GM23338 (cell line): ENCODE results near the gene SGCD. TPM values are rescaled to one million over a fixed set of nuclear protein-coding genes. Genes with fewer than 3 reads are reported as not detected.

Source experiments
- ATAC-seq: fragments of 200-7000 bp; cut with Tn5 transposase; 3 replicates; pipeline ENCODE4 v1.9.1; 2020
- DNase-seq: peaks from one replicate; pipeline ENCODE4 v3.0.0-alpha.2; 2015; ENCODE audit warnings: low spot score
- H2AFZ ChIP-seq: fragments of 200-600 bp; sonication (generic); 2 replicates; pipeline ENCODE4 v1.8.0; 2016; ENCODE audit warnings: antibody characterized with exemption, mild to moderate bottlenecking, moderate library complexity
- H3F3A ChIP-seq: fragments of 200-600 bp; sonication (generic); replicated peaks from 2 replicates; pipeline ENCODE4 v1.8.0; 2017; ENCODE audit warnings: antibody characterized with exemption, mixed run types, low read depth
- H3K27ac ChIP-seq: fragments of 200-600 bp; sonication (generic); 2 replicates; pipeline ENCODE4 v1.6.1; 2016; ENCODE audit warnings: low read depth
- H3K27me3 ChIP-seq: fragments of 200-600 bp; sonication (generic); 2 replicates; pipeline ENCODE4 v1.8.0; 2016; ENCODE audit warnings: mild to moderate bottlenecking, mixed run types, moderate library complexity; ENCODE audit not compliant: insufficient read depth
- H3K36me3 ChIP-seq: fragments of 200-600 bp; sonication (generic); 2 replicates; pipeline ENCODE4 v1.8.0; 2016; ENCODE audit warnings: mild to moderate bottlenecking; ENCODE audit not compliant: insufficient read depth
- H3K4me1 ChIP-seq: fragments of 200-600 bp; sonication (generic); 2 replicates; pipeline ENCODE4 v1.8.0; 2016; ENCODE audit warnings: mild to moderate bottlenecking, moderate library complexity; ENCODE audit not compliant: insufficient read depth
- H3K4me2 ChIP-seq: fragments of 200-600 bp; sonication (generic); 2 replicates; pipeline ENCODE4 v1.7.1; 2017; ENCODE audit warnings: mixed run types
- H3K4me3 ChIP-seq: fragments of 200-600 bp; sonication (generic); 2 replicates; pipeline ENCODE4 v1.6.1; 2016; ENCODE audit warnings: mixed run types
- H3K79me2 ChIP-seq: fragments of 200-600 bp; sonication (generic); replicated peaks from 2 replicates; pipeline ENCODE4 v1.8.0; 2017; ENCODE audit warnings: mild to moderate bottlenecking; ENCODE audit not compliant: insufficient read depth
- H3K9me2 ChIP-seq: fragments of 200-600 bp; sonication (generic); 2 replicates; pipeline ENCODE4 v1.8.0; 2017; ENCODE audit not compliant: insufficient read depth
- H4K20me1 ChIP-seq: fragments of 200-600 bp; sonication (generic); replicated peaks from 2 replicates; pipeline ENCODE4 v1.8.0; 2017; ENCODE audit warnings: mild to moderate bottlenecking; ENCODE audit not compliant: insufficient read depth
- H3K27ac Mint-ChIP-seq: 2 replicates; pipeline ENCODE4 v1.8.0; 2020; ENCODE audit warnings: inconsistent platforms, mild to moderate bottlenecking, moderate library complexity, mixed read lengths
- H3K27me3 Mint-ChIP-seq: 3 replicates; pipeline ENCODE4 v1.8.0; 2022; ENCODE audit warnings: low read depth, mild to moderate bottlenecking, moderate library complexity, mixed read lengths, inconsistent platforms; ENCODE audit not compliant: insufficient read depth, poor library complexity
- H3K36me3 Mint-ChIP-seq: 3 replicates; pipeline ENCODE4 v1.8.0; 2021; ENCODE audit warnings: low read depth, mild to moderate bottlenecking, inconsistent platforms, moderate library complexity, mixed read lengths
- H3K4me1 Mint-ChIP-seq: 3 replicates; pipeline ENCODE4 v1.8.0; 2020; ENCODE audit warnings: mild to moderate bottlenecking, inconsistent platforms, mixed read lengths
- H3K4me3 Mint-ChIP-seq: 3 replicates; pipeline ENCODE4 v1.8.0; 2021; ENCODE audit warnings: moderate library complexity, mild to moderate bottlenecking, inconsistent platforms, mixed read lengths
- H3K9me3 Mint-ChIP-seq: 3 replicates; pipeline ENCODE4 v1.8.0; 2020; ENCODE audit warnings: moderate library complexity, mild to moderate bottlenecking, inconsistent platforms, mixed read lengths
- CREB1 ChIP-seq: fragments of 250-450 bp; sonication (Bioruptor Pico); IDR thresholded peaks from 2 replicates; pipeline ENCODE4 v1.5.0; 2020; ENCODE audit warnings: low read depth, mild to moderate bottlenecking, moderate library complexity
- EZH2 ChIP-seq: fragments of 200-600 bp; sonication (generic); IDR thresholded peaks from one replicate; pipeline ENCODE4 v1.8.0; 2017; ENCODE audit warnings: antibody characterized with exemption, mild to moderate bottlenecking, low read depth; ENCODE audit not compliant: unreplicated experiment
- EZH2phosphoT487 ChIP-seq: fragments of 200-600 bp; sonication (generic); IDR thresholded peaks from one replicate; pipeline ENCODE4 v1.8.1; 2018; ENCODE audit warnings: antibody characterized with exemption; ENCODE audit not compliant: unreplicated experiment
- JUNB ChIP-seq: IDR thresholded peaks from one replicate; pipeline ENCODE4 v1.6.1; 2016; ENCODE audit warnings: antibody characterized with exemption; ENCODE audit not compliant: unreplicated experiment
- NANOG ChIP-seq: IDR thresholded peaks from 2 replicates; pipeline ENCODE4 v1.6.1; 2016; ENCODE audit warnings: antibody characterized with exemption, borderline replicate concordance
- POLR2AphosphoS5 ChIP-seq: IDR thresholded peaks from 2 replicates; pipeline ENCODE4 v1.6.1; 2016; ENCODE audit warnings: antibody characterized with exemption, low read depth
- STAT1 ChIP-seq: IDR thresholded peaks from one replicate; pipeline ENCODE4 v1.6.1; 2016; ENCODE audit warnings: antibody characterized with exemption; ENCODE audit not compliant: unreplicated experiment
- ZNF114 ChIP-seq: fragments of 250-450 bp; sonication (Bioruptor Pico); IDR thresholded peaks from 2 replicates; pipeline ENCODE4 v1.5.0; 2020; ENCODE audit warnings: mild to moderate bottlenecking, moderate library complexity
- ZNF331 ChIP-seq: fragments of 250-450 bp; sonication (Bioruptor Pico); IDR thresholded peaks from 2 replicates; pipeline ENCODE4 v1.5.0; 2020; ENCODE audit warnings: low read depth, mild to moderate bottlenecking, moderate library complexity
- polyA plus RNA-seq: library from polyadenylated mRNA; unstranded; fragments of >200 nt; fragmentation: Nextera tagmentation; extraction: Ambion mirVana; gene quantifications from 2 replicates; pipeline ENCODE4 v1.2.1, GENCODE V29; 2016
- total RNA-seq: library from RNA; depleted of rRNA; stranded (reverse); fragments of >200 nt; shearing (Covaris generic); gene quantifications from 2 replicates; pipeline ENCODE4 v1.2.3, GENCODE V29; 2014
- TF ChIP-seq, protein P1 (sequence below), 2 experiments: fragments of 200-600 bp in 1 of 2; sonication (generic) in 1 of 2; conservative IDR thresholded peaks; 2 replicates each; pipeline versions ENCODE4 v1.5.1 to v1.6.1; 2016 to 2017; ENCODE audit warnings: antibody characterized with exemption in 2 of 2, low read depth in 2 of 2, mild to moderate bottlenecking in 2 of 2, moderate library complexity in 1 of 2
- TF ChIP-seq, protein P2 (sequence below): fragments of 250-450 bp; sonication (Bioruptor Pico); IDR thresholded peaks from 2 replicates; pipeline ENCODE4 v1.5.0; 2020; ENCODE audit warnings: mild to moderate bottlenecking, moderate library complexity
- TF ChIP-seq, protein P3 (sequence below): IDR thresholded peaks from 2 replicates; pipeline ENCODE4 v1.6.1; 2016; ENCODE audit warnings: antibody characterized with exemption
- TF ChIP-seq, protein P4 (sequence below): IDR thresholded peaks from one replicate; pipeline ENCODE4 v1.6.1; 2018; ENCODE audit warnings: antibody characterized with exemption; ENCODE audit not compliant: unreplicated experiment

The SGCD gene
- total and polyA plus RNA-seq, 2 experiments from 2014 or later: 0.03 to 0.05 TPM

DNA sequence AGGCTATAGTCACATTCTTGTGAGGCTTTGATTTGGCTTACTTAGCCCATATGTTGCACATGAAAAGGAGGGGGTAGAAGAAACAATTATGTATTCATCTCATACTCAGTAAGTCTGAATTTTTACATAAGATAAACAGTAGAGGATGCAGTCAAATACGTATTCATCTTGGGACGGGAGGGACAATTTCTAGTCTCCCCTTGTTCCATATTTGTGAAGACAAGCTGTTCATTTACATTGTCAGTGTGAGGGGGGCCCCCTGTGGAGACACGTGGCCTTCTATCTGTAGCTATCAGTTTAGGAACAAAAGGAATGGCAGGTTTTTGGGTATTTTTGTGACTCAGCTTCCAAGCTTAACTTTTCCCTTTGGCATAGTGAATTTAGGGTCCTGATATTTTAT is 474.0 kb downstream of the SGCD start:
- Histone ChIP-seq H3F3A (peaks cover 7% of the 10 kb centered on the region; the same call in 1 of the 2 replicates), H3K4me1 (peaks cover 64% of the 10 kb centered on the region), H3K27me3 (no peaks in the 10 kb centered on the region), H2AFZ (no peak overlapping the region), H3K4me3 (no peak overlapping the region), H3K9me2 (no peaks in the 10 kb centered on the region), H3K27ac (peak overlapping the region; percentile 96), H3K36me3 (no peaks in the 10 kb centered on the region), H3K4me2 (peak overlapping the region; percentile 2), H3K79me2 (no peaks in the 10 kb centered on the region), H4K20me1 (no peaks in the 10 kb centered on the region)
- H3K27me3 Mint-ChIP-seq: peaks cover 6% of the 10 kb centered on the region
- peak; percentile 16; the same call in 2 of the 3 replicates for ATAC-seq
- peaks cover 20% of the 10 kb centered on the region for H3K36me3 Mint-ChIP-seq
- peak overlapping the region; percentile 71; the same call in 1 of the 2 replicates for H3K27ac Mint-ChIP-seq
- TF ChIP-seq, protein P1, sequence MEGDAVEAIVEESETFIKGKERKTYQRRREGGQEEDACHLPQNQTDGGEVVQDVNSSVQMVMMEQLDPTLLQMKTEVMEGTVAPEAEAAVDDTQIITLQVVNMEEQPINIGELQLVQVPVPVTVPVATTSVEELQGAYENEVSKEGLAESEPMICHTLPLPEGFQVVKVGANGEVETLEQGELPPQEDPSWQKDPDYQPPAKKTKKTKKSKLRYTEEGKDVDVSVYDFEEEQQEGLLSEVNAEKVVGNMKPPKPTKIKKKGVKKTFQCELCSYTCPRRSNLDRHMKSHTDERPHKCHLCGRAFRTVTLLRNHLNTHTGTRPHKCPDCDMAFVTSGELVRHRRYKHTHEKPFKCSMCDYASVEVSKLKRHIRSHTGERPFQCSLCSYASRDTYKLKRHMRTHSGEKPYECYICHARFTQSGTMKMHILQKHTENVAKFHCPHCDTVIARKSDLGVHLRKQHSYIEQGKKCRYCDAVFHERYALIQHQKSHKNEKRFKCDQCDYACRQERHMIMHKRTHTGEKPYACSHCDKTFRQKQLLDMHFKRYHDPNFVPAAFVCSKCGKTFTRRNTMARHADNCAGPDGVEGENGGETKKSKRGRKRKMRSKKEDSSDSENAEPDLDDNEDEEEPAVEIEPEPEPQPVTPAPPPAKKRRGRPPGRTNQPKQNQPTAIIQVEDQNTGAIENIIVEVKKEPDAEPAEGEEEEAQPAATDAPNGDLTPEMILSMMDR (conservative IDR thresholded peaks at IDR 0.05; ENCODE audit: low read depth in 2 of 2): no peak
- no peak for TF ChIP-seq STAT1
- TF ChIP-seq, protein P2, sequence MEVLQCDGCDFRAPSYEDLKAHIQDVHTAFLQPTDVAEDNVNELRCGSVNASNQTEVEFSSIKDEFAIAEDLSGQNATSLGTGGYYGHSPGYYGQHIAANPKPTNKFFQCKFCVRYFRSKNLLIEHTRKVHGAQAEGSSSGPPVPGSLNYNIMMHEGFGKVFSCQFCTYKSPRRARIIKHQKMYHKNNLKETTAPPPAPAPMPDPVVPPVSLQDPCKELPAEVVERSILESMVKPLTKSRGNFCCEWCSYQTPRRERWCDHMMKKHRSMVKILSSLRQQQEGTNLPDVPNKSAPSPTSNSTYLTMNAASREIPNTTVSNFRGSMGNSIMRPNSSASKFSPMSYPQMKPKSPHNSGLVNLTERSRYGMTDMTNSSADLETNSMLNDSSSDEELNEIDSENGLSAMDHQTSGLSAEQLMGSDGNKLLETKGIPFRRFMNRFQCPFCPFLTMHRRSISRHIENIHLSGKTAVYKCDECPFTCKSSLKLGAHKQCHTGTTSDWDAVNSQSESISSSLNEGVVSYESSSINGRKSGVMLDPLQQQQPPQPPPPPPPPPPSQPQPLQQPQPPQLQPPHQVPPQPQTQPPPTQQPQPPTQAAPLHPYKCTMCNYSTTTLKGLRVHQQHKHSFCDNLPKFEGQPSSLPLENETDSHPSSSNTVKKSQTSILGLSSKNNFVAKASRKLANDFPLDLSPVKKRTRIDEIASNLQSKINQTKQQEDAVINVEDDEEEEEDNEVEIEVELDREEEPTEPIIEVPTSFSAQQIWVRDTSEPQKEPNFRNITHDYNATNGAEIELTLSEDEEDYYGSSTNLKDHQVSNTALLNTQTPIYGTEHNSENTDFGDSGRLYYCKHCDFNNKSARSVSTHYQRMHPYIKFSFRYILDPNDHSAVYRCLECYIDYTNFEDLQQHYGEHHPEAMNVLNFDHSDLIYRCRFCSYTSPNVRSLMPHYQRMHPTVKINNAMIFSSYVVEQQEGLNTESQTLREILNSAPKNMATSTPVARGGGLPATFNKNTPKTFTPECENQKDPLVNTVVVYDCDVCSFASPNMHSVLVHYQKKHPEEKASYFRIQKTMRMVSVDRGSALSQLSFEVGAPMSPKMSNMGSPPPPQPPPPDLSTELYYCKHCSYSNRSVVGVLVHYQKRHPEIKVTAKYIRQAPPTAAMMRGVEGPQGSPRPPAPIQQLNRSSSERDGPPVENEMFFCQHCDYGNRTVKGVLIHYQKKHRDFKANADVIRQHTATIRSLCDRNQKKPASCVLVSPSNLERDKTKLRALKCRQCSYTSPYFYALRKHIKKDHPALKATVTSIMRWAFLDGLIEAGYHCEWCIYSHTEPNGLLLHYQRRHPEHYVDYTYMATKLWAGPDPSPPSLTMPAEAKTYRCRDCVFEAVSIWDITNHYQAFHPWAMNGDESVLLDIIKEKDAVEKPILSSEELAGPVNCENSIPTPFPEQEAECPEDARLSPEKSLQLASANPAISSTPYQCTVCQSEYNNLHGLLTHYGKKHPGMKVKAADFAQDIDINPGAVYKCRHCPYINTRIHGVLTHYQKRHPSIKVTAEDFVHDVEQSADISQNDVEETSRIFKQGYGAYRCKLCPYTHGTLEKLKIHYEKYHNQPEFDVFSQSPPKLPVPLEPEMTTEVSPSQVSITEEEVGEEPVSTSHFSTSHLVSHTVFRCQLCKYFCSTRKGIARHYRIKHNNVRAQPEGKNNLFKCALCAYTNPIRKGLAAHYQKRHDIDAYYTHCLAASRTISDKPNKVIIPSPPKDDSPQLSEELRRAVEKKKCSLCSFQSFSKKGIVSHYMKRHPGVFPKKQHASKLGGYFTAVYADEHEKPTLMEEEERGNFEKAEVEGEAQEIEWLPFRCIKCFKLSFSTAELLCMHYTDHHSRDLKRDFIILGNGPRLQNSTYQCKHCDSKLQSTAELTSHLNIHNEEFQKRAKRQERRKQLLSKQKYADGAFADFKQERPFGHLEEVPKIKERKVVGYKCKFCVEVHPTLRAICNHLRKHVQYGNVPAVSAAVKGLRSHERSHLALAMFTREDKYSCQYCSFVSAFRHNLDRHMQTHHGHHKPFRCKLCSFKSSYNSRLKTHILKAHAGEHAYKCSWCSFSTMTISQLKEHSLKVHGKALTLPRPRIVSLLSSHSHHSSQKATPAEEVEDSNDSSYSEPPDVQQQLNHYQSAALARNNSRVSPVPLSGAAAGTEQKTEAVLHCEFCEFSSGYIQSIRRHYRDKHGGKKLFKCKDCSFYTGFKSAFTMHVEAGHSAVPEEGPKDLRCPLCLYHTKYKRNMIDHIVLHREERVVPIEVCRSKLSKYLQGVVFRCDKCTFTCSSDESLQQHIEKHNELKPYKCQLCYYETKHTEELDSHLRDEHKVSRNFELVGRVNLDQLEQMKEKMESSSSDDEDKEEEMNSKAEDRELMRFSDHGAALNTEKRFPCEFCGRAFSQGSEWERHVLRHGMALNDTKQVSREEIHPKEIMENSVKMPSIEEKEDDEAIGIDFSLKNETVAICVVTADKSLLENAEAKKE (CRISPR knock-in tag): no peak
- TF ChIP-seq POLR2AphosphoS5: no peak
- no peak for TF ChIP-seq EZH2phosphoT487
- no peak for TF ChIP-seq EZH2
- no peak for TF ChIP-seq ZNF114 (CRISPR knock-in tag)
- TF ChIP-seq JUNB: no peak
- TF ChIP-seq, protein P3, sequence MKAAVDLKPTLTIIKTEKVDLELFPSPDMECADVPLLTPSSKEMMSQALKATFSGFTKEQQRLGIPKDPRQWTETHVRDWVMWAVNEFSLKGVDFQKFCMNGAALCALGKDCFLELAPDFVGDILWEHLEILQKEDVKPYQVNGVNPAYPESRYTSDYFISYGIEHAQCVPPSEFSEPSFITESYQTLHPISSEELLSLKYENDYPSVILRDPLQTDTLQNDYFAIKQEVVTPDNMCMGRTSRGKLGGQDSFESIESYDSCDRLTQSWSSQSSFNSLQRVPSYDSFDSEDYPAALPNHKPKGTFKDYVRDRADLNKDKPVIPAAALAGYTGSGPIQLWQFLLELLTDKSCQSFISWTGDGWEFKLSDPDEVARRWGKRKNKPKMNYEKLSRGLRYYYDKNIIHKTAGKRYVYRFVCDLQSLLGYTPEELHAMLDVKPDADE: no peak
- TF ChIP-seq NANOG: no peak; the same call in 1 of the 2 replicates
- no peak for TF ChIP-seq ZNF331 (CRISPR knock-in tag)
- no peak for TF ChIP-seq CREB1 (CRISPR knock-in tag)
- TF ChIP-seq, protein P4, sequence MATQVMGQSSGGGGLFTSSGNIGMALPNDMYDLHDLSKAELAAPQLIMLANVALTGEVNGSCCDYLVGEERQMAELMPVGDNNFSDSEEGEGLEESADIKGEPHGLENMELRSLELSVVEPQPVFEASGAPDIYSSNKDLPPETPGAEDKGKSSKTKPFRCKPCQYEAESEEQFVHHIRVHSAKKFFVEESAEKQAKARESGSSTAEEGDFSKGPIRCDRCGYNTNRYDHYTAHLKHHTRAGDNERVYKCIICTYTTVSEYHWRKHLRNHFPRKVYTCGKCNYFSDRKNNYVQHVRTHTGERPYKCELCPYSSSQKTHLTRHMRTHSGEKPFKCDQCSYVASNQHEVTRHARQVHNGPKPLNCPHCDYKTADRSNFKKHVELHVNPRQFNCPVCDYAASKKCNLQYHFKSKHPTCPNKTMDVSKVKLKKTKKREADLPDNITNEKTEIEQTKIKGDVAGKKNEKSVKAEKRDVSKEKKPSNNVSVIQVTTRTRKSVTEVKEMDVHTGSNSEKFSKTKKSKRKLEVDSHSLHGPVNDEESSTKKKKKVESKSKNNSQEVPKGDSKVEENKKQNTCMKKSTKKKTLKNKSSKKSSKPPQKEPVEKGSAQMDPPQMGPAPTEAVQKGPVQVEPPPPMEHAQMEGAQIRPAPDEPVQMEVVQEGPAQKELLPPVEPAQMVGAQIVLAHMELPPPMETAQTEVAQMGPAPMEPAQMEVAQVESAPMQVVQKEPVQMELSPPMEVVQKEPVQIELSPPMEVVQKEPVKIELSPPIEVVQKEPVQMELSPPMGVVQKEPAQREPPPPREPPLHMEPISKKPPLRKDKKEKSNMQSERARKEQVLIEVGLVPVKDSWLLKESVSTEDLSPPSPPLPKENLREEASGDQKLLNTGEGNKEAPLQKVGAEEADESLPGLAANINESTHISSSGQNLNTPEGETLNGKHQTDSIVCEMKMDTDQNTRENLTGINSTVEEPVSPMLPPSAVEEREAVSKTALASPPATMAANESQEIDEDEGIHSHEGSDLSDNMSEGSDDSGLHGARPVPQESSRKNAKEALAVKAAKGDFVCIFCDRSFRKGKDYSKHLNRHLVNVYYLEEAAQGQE: no peak
- H3K4me1 Mint-ChIP-seq: peaks cover 73% of the 10 kb centered on the region
- H3K9me3 Mint-ChIP-seq: peaks cover 20% of the 10 kb centered on the region; the same call in 2 of the 3 replicates
- peak; percentile 72 for DNase-seq
- no peak overlapping the region for H3K4me3 Mint-ChIP-seq
